Measurements from ENCODE around the gene ZNF384. TPM values are rescaled to one million over a fixed set of nuclear protein-coding genes. Genes with fewer than 3 reads are reported as not detected.

ZNF384 gene
- total RNA-seq = 10 to 100 TPM; 81.1 to 90.0 TPM

DNA sequence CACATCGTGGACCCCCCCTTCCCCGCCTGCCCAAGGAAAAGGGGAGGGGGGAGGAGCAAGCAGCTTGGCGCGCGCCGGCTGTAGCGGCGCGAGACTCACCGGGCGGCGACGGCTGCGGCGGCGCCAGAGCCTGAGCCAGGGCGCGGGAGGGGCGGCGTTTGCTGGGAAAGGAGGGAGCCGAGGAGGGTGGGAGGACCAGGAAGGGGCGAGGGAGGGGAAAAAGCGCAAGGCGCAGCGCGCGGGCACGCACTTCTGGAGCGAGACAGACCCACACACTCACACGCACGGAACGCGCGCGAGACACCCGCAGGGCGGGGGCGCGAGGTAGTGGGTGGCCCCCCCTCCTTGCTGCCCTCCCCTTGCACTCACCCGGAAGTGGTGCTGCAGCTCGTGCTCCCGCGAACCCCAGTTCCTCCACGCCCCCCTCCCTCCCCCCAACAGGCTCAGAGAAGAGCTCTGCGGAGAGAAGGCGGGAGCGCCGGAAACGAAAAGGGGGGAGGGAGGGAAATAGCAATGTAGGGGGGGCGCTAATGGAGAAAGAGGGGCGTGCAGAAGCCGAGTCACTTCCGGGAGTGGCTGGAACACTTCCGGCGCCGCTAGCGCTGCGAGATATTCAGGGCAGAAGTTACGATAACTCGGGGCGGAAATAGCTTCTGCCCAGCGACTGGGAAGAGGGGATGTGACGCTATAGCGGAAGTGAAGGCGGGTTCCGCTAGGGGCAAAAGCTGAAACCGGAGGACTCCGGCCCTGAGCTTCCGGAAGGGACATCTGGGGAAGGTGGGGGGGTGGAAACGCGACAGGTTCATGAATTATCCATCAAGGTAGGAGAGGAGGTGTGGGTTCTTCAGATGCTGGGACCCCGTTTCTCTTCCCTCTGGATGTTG, at the start of gene ZNF384:
Gene ZNF384 (minus strand): TSS at position 377 of the 884 bp plus-strand sequence. CDS start 9,855 bp downstream, outside the sequence.
- Mint-ChIP-seq H3K27me3 (no peaks in the 10 kb centered on the region), H3K27ac (peak within 1 kb of the TSS; percentile 81 to 90), H3K36me3 (peaks cover 17% of the 10 kb centered on the region), H3K4me1 (ENCODE audit: low read depth in 2 of 2) (peaks cover 51 to 53% of the 10 kb centered on the region in 2 donors), H3K4me3 (peak within 1 kb of the TSS; percentile 90), H3K9me3 (no peaks in the 10 kb centered on the region)
- peak; percentile 98 for DNase-seq (ENCODE audit: low spot score)
- ATAC-seq = peak; percentile 89 to 93

DNA sequence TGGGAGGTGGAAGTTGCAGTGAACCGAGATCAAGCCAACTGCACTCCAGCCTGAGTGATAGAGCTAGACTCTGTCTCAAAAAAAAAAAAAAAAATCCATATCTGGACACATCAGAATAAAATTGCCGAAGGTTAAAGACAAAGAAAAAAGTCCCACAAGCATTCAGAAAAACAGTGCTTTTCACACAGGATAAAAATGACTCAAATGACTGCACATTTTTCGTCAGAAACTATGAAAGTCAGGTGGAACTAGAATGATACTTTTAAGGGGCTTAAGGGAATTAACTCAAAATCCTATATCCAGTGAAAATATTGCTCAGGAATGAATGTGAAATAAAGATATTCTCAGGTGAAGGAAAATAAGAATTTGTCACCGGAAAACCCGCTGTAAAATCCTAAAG, 47.6 kb upstream of the ZNF384 start:
- Mint-ChIP-seq H3K4me1 (ENCODE audit: low read depth in 2 of 2) (peaks cover 4 to 6% of the 10 kb centered on the region in 2 donors), H3K9me3 (no peaks in the 10 kb centered on the region), H3K27me3 (no peaks in the 10 kb centered on the region), H3K27ac (no peak overlapping the region), H3K36me3 (no peaks in the 10 kb centered on the region), H3K4me3 (no peak overlapping the region)
- DNase-seq (ENCODE audit: low spot score) (no peak), ATAC-seq (no peak)

DNA sequence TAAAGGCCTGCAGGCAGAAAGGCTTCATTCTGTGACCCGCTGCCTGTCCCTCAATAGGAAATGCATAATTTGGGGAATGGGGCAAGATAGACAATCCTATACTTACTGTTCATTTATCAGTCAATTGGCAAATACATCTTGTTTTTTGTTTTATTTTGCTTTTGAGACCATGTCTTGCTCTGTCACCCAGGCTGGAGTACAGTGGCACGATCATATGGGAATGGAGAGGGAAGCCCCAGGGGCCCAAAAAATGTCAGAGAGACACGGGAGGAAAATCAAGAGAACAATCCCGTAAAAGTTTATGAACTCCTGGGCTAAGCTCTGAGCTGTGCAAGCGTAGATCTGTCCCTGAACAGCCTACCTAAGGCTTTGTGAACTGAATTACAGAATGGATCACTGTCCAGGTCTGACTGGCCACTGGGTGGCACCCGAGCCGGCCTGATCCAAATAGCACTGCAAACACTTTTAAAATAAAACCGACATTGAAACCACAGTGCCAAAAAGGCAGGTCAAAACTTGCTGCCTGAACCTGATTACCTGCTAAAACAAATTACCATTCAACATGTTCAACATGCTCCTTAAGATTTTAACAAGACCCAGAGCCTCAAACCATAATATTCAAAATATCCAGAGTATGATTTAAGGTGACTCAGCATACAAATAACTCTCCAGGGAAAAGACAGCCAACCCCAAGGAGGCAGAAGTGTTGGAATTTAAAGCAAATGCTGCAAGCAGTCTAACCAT, 46.4 kb upstream of the ZNF384 start:
- Mint-ChIP-seq H3K27me3 (no peaks in the 10 kb centered on the region), H3K9me3 (no peaks in the 10 kb centered on the region), H3K36me3 (no peaks in the 10 kb centered on the region), H3K4me1 (ENCODE audit: low read depth in 2 of 2) (peaks cover 4 to 6% of the 10 kb centered on the region in 2 donors), H3K27ac (peak overlapping the region in 1 of 2 donors; percentile 3), H3K4me3 (no peak overlapping the region)
- ATAC-seq = peak in 1 of 2 donors; percentile 51
- DNase-seq (ENCODE audit: low spot score) = no peak

DNA sequence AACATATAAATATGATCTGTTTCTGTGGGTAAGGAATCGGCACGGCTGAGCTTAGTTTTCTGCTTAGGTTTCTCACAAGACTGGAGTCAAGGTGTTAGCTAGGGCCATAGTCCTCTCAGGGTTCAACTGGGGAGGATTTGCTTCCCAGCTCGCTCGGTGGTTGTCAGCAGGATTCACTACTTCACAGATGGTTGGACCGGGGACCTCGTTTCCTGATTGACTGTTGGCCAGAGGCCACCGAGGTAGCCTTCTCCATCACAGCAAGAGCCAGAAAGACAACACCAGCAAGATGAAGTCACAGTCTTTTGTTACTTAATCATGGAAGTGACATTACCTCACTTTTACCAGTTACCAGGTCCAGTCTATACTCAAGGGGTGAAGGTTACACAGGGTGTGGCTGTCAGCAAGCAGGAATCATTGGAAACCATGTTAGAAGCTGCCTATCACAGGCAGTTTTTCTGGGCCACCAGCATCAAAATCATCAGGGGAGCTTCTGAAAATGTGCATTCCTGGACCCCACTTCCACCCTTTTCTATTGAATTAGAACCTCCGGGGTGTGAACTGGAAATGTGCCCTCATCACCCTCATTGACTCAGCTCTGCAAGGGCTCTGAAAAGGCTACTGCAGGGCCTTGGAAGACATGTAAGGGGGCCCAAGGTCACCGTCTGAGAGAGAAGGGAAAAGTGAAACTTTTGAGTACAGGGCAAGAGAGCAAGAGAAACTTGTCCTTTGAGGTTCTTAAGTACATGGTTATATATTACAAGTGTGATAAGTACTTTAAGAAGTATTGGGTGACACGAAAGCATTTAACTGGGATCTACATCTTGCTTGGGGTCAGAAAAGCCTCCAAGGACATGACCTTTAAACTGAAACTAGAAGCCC, 45.6 kb upstream of the ZNF384 start:
- no peaks in the 10 kb centered on the region for H3K9me3 Mint-ChIP-seq
- ATAC-seq (no peak), DNase-seq (ENCODE audit: low spot score) (no peak)
- no peak overlapping the region for H3K4me3 Mint-ChIP-seq
- H3K27me3 Mint-ChIP-seq = no peaks in the 10 kb centered on the region
- H3K36me3 Mint-ChIP-seq = peaks cover 6% of the 10 kb centered on the region
- H3K27ac Mint-ChIP-seq = no peak overlapping the region
- H3K4me1 Mint-ChIP-seq (ENCODE audit: low read depth in 2 of 2) = peaks cover 5 to 6% of the 10 kb centered on the region in 2 donors

DNA sequence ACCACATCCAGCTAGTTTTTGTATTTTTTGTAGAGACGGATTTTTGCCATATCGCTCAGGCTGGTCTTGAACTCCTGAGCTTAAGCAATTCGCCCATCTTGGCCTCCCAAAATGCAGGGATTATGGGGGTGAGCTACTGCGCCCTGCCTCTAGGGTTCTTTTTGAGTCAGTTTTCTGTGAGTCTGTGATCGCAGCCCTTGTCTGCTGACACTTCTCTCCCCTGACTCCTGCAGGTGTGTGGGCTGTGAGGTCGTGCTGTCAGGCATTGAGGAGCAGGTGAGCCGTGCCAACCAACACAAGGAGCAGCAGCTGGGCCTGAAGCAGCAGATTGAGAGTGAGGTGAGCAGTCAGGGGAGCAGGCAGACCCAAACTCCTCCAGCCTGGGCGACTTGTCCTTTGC, 41.0 kb upstream of the ZNF384 start:
- DNase-seq (ENCODE audit: low spot score) = no peak
- Mint-ChIP-seq H3K9me3 (no peaks in the 10 kb centered on the region), H3K36me3 (peaks cover 13% of the 10 kb centered on the region), H3K27me3 (no peaks in the 10 kb centered on the region), H3K4me1 (ENCODE audit: low read depth in 2 of 2) (peaks cover 10 to 11% of the 10 kb centered on the region in 2 donors), H3K27ac (no peak overlapping the region), H3K4me3 (no peak overlapping the region)
- ATAC-seq = no peak

DNA sequence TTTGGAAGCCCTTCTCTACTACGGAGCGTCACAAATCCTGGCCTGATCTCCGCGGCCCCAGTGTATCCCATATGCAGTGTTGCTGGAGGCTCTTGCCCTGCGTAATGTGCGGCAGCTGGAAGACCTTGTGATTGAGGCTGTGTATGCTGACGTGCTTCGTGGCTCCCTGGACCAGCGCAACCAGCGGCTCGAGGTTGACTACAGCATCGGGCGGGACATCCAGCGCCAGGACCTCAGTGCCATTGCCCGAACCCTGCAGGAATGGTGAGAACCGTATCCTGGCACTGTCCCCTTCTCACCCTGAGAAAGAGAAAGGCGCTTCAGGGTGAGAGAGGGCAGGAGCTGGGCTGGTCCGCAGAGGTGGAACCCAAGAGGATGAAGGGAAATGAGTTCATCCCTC, 40.0 kb upstream of the ZNF384 start:
- Mint-ChIP-seq H3K27me3 (no peaks in the 10 kb centered on the region), H3K4me1 (ENCODE audit: low read depth in 2 of 2) (peaks cover 16% of the 10 kb centered on the region in 2 donors), H3K27ac (no peak overlapping the region)

DNA sequence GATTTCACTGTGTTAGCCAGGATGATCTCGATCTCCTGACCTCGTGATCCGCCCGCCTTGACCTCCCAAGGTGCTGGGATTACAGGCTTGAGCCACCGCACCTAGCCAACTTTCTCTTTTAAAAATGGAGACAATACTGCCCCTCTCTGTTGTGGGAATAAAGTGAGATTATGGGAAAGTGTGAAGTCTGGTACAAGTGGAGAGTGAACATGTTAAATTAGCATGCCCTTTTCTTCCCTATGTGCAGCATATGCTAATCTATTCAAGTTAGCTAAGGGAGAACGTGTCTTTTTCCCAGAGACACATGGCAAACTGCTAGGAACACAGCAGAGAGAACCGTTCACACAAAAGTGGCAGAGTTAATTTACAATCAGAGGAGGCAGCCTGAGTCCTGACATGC, 36.2 kb upstream of the ZNF384 start:
- Mint-ChIP-seq H3K27ac (peak overlapping the region in 1 of 2 donors; percentile 86), H3K27me3 (no peaks in the 10 kb centered on the region), H3K4me3 (peak overlapping the region; percentile 95), H3K9me3 (no peaks in the 10 kb centered on the region), H3K4me1 (ENCODE audit: low read depth in 2 of 2) (peaks cover 22 to 27% of the 10 kb centered on the region in 2 donors), H3K36me3 (peaks cover 17% of the 10 kb centered on the region)
- no peak for DNase-seq (ENCODE audit: low spot score)
- no peak for ATAC-seq

More for the DNA sequence above, 40.0 kb upstream of the ZNF384 start:
- H3K36me3 Mint-ChIP-seq = peaks cover 13% of the 10 kb centered on the region
- no peak overlapping the region for H3K4me3 Mint-ChIP-seq
- ATAC-seq (no peak), DNase-seq (ENCODE audit: low spot score) (no peak)
- no peaks in the 10 kb centered on the region for H3K9me3 Mint-ChIP-seq

DNA sequence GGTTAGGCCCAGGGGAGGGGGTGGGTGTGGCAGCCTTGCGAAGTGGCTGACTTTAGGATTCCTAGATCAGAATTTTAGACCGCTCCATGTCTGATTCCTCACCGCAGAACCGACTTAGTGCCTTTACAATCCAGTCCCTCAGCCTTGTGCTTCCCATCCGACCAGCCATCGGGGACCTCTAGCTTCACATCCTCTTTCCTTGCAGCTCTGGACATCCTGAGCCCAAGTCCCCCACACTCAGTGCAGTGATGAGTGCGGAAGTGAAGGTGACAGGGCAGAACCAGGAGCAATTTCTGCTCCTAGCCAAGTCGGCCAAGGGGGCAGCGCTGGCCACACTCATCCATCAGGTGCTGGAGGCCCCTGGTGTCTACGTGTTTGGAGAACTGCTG, 35.2 kb upstream of the ZNF384 start:
- Mint-ChIP-seq H3K36me3 (peaks cover 10% of the 10 kb centered on the region), H3K9me3 (no peaks in the 10 kb centered on the region), H3K27me3 (no peaks in the 10 kb centered on the region), H3K27ac (peak overlapping the region; percentile 86 to 92), H3K4me3 (peak overlapping the region; percentile 95), H3K4me1 (ENCODE audit: low read depth in 2 of 2) (peaks cover 22 to 24% of the 10 kb centered on the region in 2 donors)
- ATAC-seq = peak; percentile 11 to 55
- peak; percentile 61 for DNase-seq (ENCODE audit: low spot score)

DNA sequence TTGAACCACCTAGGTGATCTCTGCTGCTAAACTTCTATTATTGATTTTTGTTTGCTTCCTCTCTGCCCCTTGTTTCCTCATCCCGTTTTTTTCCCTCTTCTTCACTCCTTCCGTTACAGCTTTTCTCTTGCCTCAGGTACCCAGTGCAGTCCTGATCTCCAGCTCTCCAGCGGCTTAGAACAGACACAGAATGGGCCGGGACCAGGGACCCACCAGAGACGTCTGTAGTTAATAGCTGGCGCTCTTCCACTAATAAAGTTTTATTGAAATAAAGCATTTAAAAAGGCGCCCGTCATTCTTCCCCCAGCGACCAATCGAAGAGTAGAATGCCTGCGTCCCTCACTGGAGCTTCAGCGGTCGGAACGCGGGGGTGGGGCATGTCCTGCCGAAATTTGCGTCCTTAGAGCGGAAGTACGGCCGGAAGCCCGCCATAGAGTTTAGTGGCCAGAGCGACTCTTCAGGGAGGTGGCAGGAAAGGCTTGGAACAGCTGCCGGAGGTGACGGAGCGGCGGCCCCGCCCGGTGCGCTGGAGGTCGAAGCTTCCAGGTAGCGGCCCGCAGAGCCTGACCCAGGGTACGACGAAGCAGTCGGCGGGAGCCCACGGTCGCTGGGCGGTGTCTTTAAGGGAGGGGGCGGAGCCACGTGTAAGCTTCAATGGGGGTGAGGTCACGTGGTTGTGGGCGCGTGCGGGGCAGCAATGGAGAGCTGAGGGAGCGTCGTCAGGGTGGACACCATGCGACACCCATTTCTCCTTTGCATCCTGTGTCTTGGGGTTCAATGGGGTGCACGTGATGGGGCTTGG, 34.6 kb upstream of the ZNF384 start, which contains the start of gene COPS7A:
Gene COPS7A (plus strand): TSS at position 440 of the 802 bp plus-strand sequence. CDS start 611 bp downstream, outside the sequence.
- Mint-ChIP-seq H3K27me3 (no peaks in the 10 kb centered on the region), H3K9me3 (no peaks in the 10 kb centered on the region), H3K4me1 (ENCODE audit: low read depth in 2 of 2) (peaks cover 22 to 24% of the 10 kb centered on the region in 2 donors), H3K4me3 (peak within 1 kb of the TSS; percentile 95), H3K27ac (peak within 1 kb of the TSS; percentile 86 to 92), H3K36me3 (peaks cover 10% of the 10 kb centered on the region)
- ATAC-seq (peak; percentile 98), DNase-seq (ENCODE audit: low spot score) (peak; percentile 99)

DNA sequence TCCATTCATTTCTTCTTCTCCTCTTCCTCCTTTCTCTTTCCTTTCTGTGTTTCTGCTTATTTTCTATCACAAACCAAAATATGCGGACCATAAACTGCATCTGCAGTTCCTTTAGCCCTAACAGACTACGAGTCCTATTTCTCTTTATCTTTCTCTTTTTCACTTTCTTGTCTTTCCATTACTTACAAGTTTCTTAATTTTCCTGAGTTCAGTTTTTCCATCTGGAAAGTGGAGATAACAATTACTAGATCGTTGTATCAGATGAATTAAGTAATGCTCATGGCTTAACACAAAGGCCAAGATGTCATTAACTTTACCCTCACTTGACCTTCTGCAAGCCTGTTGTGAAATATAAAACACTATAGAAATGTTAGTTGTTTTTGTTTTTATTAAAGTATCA, 33.7 kb upstream of the ZNF384 start:
- peaks cover 22 to 24% of the 10 kb centered on the region in 2 donors for H3K4me1 Mint-ChIP-seq (ENCODE audit: low read depth in 2 of 2)
- no peaks in the 10 kb centered on the region for H3K27me3 Mint-ChIP-seq
- DNase-seq (ENCODE audit: low spot score) = no peak
- peak overlapping the region in 1 of 2 donors; percentile 86 for H3K27ac Mint-ChIP-seq
- no peak for ATAC-seq
- peaks cover 10% of the 10 kb centered on the region for H3K36me3 Mint-ChIP-seq
- no peaks in the 10 kb centered on the region for H3K9me3 Mint-ChIP-seq
- no peak overlapping the region for H3K4me3 Mint-ChIP-seq

DNA sequence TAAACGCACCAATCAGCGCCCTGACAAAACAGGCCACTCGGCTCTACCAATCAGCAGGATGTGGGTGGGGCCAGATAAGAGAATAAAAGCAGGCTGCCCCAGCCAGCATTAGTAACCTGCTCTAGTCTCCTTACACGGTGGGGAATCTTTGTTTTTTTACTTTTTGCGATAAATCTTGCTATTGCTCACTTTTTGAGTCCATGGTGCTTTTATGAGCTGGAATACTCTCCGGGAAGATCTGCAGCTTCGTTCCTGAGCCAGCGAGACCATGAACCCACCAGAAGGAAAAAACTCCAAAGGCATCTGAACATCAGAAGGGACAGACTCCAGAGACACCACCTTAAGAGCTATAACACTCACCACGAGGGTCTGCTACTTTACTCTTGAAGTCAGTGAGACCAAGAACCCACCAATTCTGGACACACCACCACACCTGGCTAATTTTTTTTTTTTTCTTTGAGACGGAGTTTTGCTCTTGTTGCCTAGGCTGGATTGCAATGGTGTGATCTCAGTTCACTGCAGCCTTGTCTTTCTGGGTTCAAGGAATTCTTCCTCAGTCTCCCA, 27.8 kb upstream of the ZNF384 start:
- H3K36me3 Mint-ChIP-seq = no peaks in the 10 kb centered on the region
- H3K4me1 Mint-ChIP-seq (ENCODE audit: low read depth in 2 of 2) = no peaks in the 10 kb centered on the region

More for the DNA sequence above, 27.8 kb upstream of the ZNF384 start:
- no peak overlapping the region for H3K4me3 Mint-ChIP-seq
- ATAC-seq = no peak
- H3K27me3 Mint-ChIP-seq = peaks cover 0 to 5% of the 10 kb centered on the region in 2 donors
- no peak overlapping the region for H3K27ac Mint-ChIP-seq
- H3K9me3 Mint-ChIP-seq = no peaks in the 10 kb centered on the region
- no peak for DNase-seq (ENCODE audit: low spot score)

Data from natural killer cell treated with Interleukin-12 subunit alpha and Interleukin-12 subunit beta and Interleukin-15 and Interleukin-18, amount 100 ng/mL, for 72 hours (primary cell).